ENCODE data around the gene ARL16. TPM values are rescaled to one million over a fixed set of nuclear protein-coding genes. Genes with fewer than 3 reads are reported as not detected.
A peak's percentile ranks its signal among the peaks of the same experiment; 100 is the strongest.

ARL16 gene, protein sequence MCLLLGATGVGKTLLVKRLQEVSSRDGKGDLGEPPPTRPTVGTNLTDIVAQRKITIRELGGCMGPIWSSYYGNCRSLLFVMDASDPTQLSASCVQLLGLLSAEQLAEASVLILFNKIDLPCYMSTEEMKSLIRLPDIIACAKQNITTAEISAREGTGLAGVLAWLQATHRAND
- total RNA-seq (2021) (41.7 and 48.3 TPM in 2 replicates), Bru-seq, nascent RNA (percentile 89 among the genes with signal in this experiment), BruChase-seq, experiment 1, labeled RNA remaining after a 2-hour chase (percentile 94 among the genes with signal in this experiment), BruChase-seq, experiment 2, labeled RNA remaining after a 6-hour chase (percentile 94 among the genes with signal in this experiment)
- long read RNA-seq, transcript ARL16-204 (5 exons, 1,526 nt) = minor isoform, 22 of 76 reads
- long read RNA-seq, transcript ARL16-201 (5 exons, 1,227 nt) = major isoform, 34 of 76 reads
- long read RNA-seq, partial matches to known transcripts = 3 of 76 reads
- long read RNA-seq, other reads (novel, unspliced or antisense) = 15 of 76 reads

DNA sequence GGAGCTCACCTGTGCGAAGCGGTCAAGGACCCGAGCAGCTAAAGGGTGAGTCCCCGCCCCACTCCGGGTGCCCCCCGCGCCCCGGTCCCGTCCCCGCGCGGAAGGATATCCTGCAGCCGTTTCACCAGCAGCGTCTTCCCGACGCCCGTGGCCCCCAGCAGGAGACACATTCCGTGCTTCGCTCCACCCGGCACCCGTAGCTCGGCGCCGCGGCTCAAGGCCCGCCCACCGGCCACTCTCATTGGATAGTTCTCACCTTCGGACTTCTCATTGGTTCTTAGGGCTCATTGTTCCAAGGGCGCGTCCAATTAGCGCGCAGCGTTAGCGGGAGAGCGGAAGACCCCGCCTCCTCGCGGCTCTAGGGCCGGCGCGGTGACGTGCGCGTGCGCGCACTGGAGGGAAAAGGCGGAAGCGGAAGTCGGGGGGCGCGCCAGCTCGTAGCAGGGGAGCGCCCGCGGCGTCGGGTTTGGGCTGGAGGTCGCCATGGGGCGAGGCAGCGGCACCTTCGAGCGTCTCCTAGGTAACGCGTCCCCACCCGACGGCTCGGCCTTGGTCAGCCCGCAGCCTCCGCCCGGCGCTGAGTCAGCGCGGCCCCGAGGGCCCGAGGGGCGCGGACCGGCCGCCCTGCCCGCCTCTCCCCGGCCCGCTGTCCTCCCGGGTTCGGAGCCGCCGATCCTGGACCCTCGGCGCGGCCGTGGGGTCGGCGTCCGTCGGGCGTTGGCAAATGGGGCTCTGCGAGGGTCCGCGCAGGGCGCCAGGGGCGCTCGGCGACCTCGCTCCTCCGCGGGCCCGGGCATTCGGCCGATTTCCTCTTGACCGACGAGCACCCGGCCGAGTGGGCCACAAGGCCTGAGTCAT, at the start of gene ARL16, which contains the start of gene HGS:
Gene ARL16, minus strand, starts transcription at position 214 of the 858 bp plus-strand sequence. Its CDS starts 44 bp downstream, at position 170.
Gene HGS, plus strand, starts transcription at position 428 of the 858 bp plus-strand sequence. Its CDS starts 56 bp downstream, at position 484.
- peaks cover 5% of the 10 kb centered on the region for H3K4me1 ChIP-seq (replicated peaks; ENCODE audit: insufficient read depth)
- no peaks in the 10 kb centered on the region for H3K36me3 ChIP-seq (ENCODE audit: low read depth)
- H3K4me2 ChIP-seq = peak within 1 kb of the TSS; percentile 98
- peak within 1 kb of the TSS; percentile 78 for H3K27ac ChIP-seq
- POLR2A ChIA-PET (ENCODE audit: unreplicated experiment) = interaction anchor here (0.5 to 0.9 kb wide), 5 partner anchors 25 to 50 kb away, joined by 3 to 10 read pairs (median 4); no protein-coding TSS in a partner anchor
- DNase-seq = peak; percentile 90 to 99
- peaks cover 55% of the 10 kb centered on the region for H3K79me2 ChIP-seq (ENCODE audit: low read depth)
- H3K4me3 ChIP-seq = peak within 1 kb of the TSS; percentile 93
- intact Hi-C loops (cut with micrococcal nuclease; ENCODE audit: unreplicated experiment) = loop anchor here (1.0 to 5.0 kb wide), 3 partner anchors 19 to 338 kb away; partner anchors contain the start of genes CENPX, LRRC45, MRPL12 and NPLOC4
- no peaks in the 10 kb centered on the region for H3K9me2 ChIP-seq (ENCODE audit: insufficient read depth)
- H4K20me1 ChIP-seq (ENCODE audit: insufficient read depth) = peaks cover 13% of the 10 kb centered on the region
- H3K27me3 ChIP-seq (ENCODE audit: insufficient read depth, low read depth) = no peaks in the 10 kb centered on the region
- BruUV-seq (replicated peaks) = no TSS peak
- TF ChIP-seq, protein P1, sequence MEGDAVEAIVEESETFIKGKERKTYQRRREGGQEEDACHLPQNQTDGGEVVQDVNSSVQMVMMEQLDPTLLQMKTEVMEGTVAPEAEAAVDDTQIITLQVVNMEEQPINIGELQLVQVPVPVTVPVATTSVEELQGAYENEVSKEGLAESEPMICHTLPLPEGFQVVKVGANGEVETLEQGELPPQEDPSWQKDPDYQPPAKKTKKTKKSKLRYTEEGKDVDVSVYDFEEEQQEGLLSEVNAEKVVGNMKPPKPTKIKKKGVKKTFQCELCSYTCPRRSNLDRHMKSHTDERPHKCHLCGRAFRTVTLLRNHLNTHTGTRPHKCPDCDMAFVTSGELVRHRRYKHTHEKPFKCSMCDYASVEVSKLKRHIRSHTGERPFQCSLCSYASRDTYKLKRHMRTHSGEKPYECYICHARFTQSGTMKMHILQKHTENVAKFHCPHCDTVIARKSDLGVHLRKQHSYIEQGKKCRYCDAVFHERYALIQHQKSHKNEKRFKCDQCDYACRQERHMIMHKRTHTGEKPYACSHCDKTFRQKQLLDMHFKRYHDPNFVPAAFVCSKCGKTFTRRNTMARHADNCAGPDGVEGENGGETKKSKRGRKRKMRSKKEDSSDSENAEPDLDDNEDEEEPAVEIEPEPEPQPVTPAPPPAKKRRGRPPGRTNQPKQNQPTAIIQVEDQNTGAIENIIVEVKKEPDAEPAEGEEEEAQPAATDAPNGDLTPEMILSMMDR (conservative IDR thresholded peaks at IDR 0.05) = no peak
- TF ChIP-seq EZH2 (IDR thresholded peaks at IDR 0.05; ENCODE audit: low read depth) = no peak
- peaks cover 11% of the 10 kb centered on the region; the same call in 1 of the 2 replicates for H3F3A ChIP-seq (ENCODE audit: insufficient read depth, low read depth)
- CTCF ChIA-PET = interaction anchor here (0.6 kb wide), 1 partner anchor 86 kb away, joined by 13 read pairs; no protein-coding TSS in a partner anchor
- H2AFZ ChIP-seq = peak within 1 kb of the TSS; percentile 80
- H3K9me3 ChIP-seq (ENCODE audit: insufficient read depth, low read depth) = no peaks in the 10 kb centered on the region

DNA sequence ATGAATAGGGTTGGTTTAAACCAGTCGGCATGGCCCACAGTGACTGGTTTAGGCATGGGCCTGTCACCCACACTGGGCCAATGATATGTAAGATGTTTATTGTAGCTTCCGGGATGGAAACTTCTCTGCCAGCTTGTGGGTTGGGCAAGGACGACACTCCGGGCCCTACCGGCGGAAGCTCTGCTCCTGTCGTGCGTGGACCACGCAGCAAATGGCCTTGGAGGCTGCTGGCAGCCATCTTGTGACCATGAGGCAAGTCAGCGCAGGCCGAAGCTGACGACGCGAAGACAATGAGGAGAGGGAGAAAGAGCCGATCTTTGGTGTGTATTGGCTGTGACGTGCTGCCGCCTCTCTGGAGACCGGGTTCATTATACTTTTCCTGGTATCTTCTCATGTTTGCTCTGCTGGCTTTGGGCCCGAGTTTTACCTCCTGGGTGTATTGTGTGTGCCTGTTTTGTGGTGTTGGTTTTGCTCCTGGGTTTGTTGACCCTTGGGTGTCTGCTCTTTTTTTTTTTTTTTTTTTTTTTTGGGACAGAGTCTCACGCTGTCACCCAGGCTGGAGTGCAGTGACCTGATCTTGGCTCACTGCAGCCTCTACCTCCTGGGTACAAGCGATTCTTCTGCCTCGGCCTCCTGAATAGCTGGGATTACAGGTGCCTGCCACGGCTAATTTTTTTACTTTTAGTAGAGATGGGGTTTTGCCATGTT, 43.9 kb upstream of the ARL16 start:
- no peak overlapping the region for H2AFZ ChIP-seq
- DNase-seq = no peak
- no peaks in the 10 kb centered on the region for H3K9me2 ChIP-seq (ENCODE audit: insufficient read depth)
- H3K27ac ChIP-seq = no peak overlapping the region
- H3K4me3 ChIP-seq = no peak overlapping the region
- no peaks in the 10 kb centered on the region for H3K27me3 ChIP-seq (ENCODE audit: insufficient read depth, low read depth)
- CTCF ChIA-PET = no interaction called here
- no peak for TF ChIP-seq EZH2 (IDR thresholded peaks at IDR 0.05; ENCODE audit: low read depth)
- TF ChIP-seq, protein P1 (conservative IDR thresholded peaks at IDR 0.05) = no peak
- intact Hi-C loops (cut with micrococcal nuclease; ENCODE audit: unreplicated experiment) = no loop called here
- H3K9me3 ChIP-seq (ENCODE audit: insufficient read depth, low read depth) = no peaks in the 10 kb centered on the region
- H3F3A ChIP-seq (ENCODE audit: insufficient read depth, low read depth) = peaks cover 12% of the 10 kb centered on the region; the same call in 1 of the 2 replicates
- H3K79me2 ChIP-seq (ENCODE audit: low read depth) = no peaks in the 10 kb centered on the region
- no TSS peak for BruUV-seq (replicated peaks)
- POLR2A ChIA-PET (ENCODE audit: unreplicated experiment) = interaction anchor here (0.6 kb wide), 1 partner anchor 296 kb away, joined by 3 read pairs; the partner anchor contains the start of gene LRRC45
- H3K36me3 ChIP-seq (ENCODE audit: low read depth) = no peaks in the 10 kb centered on the region
- H4K20me1 ChIP-seq (ENCODE audit: insufficient read depth) = no peaks in the 10 kb centered on the region
- H3K4me1 ChIP-seq (replicated peaks; ENCODE audit: insufficient read depth) = peaks cover 23% of the 10 kb centered on the region
- no peak overlapping the region for H3K4me2 ChIP-seq
